T-cell (primary cell): ENCODE measurements around the gene MED16. TPM values are rescaled to one million over a fixed set of nuclear protein-coding genes. Genes with fewer than 3 reads are reported as not detected.
"Not testable (repeated sequence)": the region's sequence is repeated elsewhere in the genome, so short reads cannot be mapped to it uniquely, and the experiment has no call there.

Source experiments
- ATAC-seq, 4 experiments: fragments of 200-7000 bp in 3 of 4; fragments of 150-1000 bp in 1 of 4; cut with Tn5 transposase; replicated peaks in 1 of 4; 1 replicate in 3 of 4; 2 replicates in 1 of 4; pipeline ENCODE4 v1.10.0; 2021; ENCODE audit warnings: moderate library complexity in 3 of 4, mild to moderate bottlenecking in 2 of 4, moderate number of reproducible peaks in 1 of 4
- CTCF ChIA-PET, 2 donors: fragments of 300-600 bp; sonication (Branson Sonifier 250); formaldehyde crosslinking; loops; one replicate each; lab custom pipeline; 2022; ENCODE audit warnings: antibody characterized with exemption in 2 of 2; lab: Charles Lee
- POLR2A ChIA-PET, 2 donors: fragments of 300-600 bp; sonication (Branson Sonifier 250); formaldehyde crosslinking; loops; one replicate each; lab custom pipeline; 2022; ENCODE audit warnings: antibody characterized with exemption in 2 of 2; lab: Charles Lee
- DNase-seq, 35 experiments: peaks; one replicate each; pipeline versions ENCODE4 v3.0.0 to v3.0.0-alpha.2; 2013 to 2023
- H3K27ac ChIP-seq: one replicate; pipeline ENCODE4 v1.5.1; 2013; ENCODE audit warnings: low read length
- H3K27me3 ChIP-seq, 2 experiments: replicated peaks in 1 of 2; 1 replicate in 1 of 2; 2 replicates in 1 of 2; pipeline versions ENCODE4 v1.6.1 to v1.7.0; 2013; ENCODE audit warnings: low read length in 1 of 2, mixed read lengths in 1 of 2; ENCODE audit not compliant: control insufficient read depth in 2 of 2, insufficient read depth in 2 of 2; ENCODE audit errors: extremely low read depth in 1 of 2
- H3K36me3 ChIP-seq, 2 donors: 1 replicate in 1 of 2; 2 replicates in 1 of 2; pipeline versions ENCODE4 v1.6.1 to v1.7.0; 2013; ENCODE audit warnings: low read length in 1 of 2; ENCODE audit not compliant: control insufficient read depth in 2 of 2, insufficient read depth in 1 of 2; ENCODE audit errors: extremely low read depth in 1 of 2
- H3K4me1 ChIP-seq, 2 experiments: 1 replicate in 1 of 2; 2 replicates in 1 of 2; pipeline versions ENCODE4 v1.6.1 to v1.7.0; 2013; ENCODE audit warnings: low read length in 2 of 2, mixed read lengths in 1 of 2; ENCODE audit not compliant: insufficient read depth in 2 of 2, control insufficient read depth in 1 of 2; ENCODE audit errors: extremely low read depth in 1 of 2
- H3K4me3 ChIP-seq, 2 donors: 1 replicate in 1 of 2; 2 replicates in 1 of 2; pipeline versions ENCODE4 v1.5.1 to v1.7.0; 2013; ENCODE audit warnings: mild to moderate bottlenecking in 2 of 2, low read length in 1 of 2, moderate library complexity in 1 of 2; ENCODE audit not compliant: control insufficient read depth in 1 of 2; ENCODE audit errors: extremely low read depth in 1 of 2
- H3K9me3 ChIP-seq: 2 replicates; pipeline ENCODE4 v1.7.0; 2013
- H3K27ac Mint-ChIP-seq, 2 donors: one replicate each; pipeline ENCODE4 v1.8.0; 2020 to 2021; ENCODE audit warnings: mild to moderate bottlenecking in 2 of 2, mixed read lengths in 2 of 2
- H3K27me3 Mint-ChIP-seq, 2 donors: one replicate each; pipeline ENCODE4 v1.8.0; 2021 to 2022; ENCODE audit warnings: mixed read lengths in 2 of 2
- H3K36me3 Mint-ChIP-seq: one replicate; pipeline ENCODE4 v1.8.0; 2021; ENCODE audit warnings: mixed read lengths
- H3K4me1 Mint-ChIP-seq, 3 donors: one replicate each; pipeline ENCODE4 v1.8.0; 2020 to 2022; ENCODE audit warnings: mixed read lengths in 3 of 3, mild to moderate bottlenecking in 1 of 3
- H3K4me3 Mint-ChIP-seq, 3 donors: one replicate each; pipeline ENCODE4 v1.8.0; 2020 to 2022; ENCODE audit warnings: mild to moderate bottlenecking in 3 of 3, mixed read lengths in 3 of 3, moderate library complexity in 3 of 3
- H3K9me3 Mint-ChIP-seq, 3 donors: one replicate each; pipeline ENCODE4 v1.8.0; 2020 to 2022; ENCODE audit warnings: mixed read lengths in 3 of 3
- WGBS: methylation state at CpG from one replicate; pipeline ENCODE4 v1.1.5; 2013; ENCODE audit warnings: missing lambda C conversion rate; ENCODE audit not compliant: insufficient coverage; 5-methylcytosine and 5-hydroxymethylcytosine counted together
- total RNA-seq, 35 experiments: library from RNA in 6 of 35; stranded (reverse) in 6 of 35; fragments of 120-200 nt in 1 of 35; gene quantifications; one replicate each; pipeline versions ENCODE4 v1.2.1 to v1.2.4 and lab custom pipeline; 2013 to 2026

MED16 gene
- total RNA-seq, 5 donors from 2014 or later (not counting 1 experiment from before 2014, with no cell fraction given), result 55.0 to 105 (median 92.4) TPM

GRCh38 chr19:824885-825284, 68.1 kb downstream of the MED16 start:
- Histone ChIP-seq H3K27ac (no peak overlapping the region), H3K4me1 (peaks cover 0 to 2% of the 10 kb centered on the region in 2 experiments), H3K27me3 (peaks cover 2 to 65% of the 10 kb centered on the region in 2 experiments), H3K9me3 (no peaks in the 10 kb centered on the region), H3K36me3 (no peaks in the 10 kb centered on the region), H3K4me3 (no peak overlapping the region)
- DNase-seq, result no peak
- Mint-ChIP-seq H3K27me3 (peaks cover 13 to 21% of the 10 kb centered on the region in 2 donors), H3K4me1 (peaks cover 0 to 2% (median 0%) of the 10 kb centered on the region in 3 donors), H3K27ac (peak overlapping the region in 1 of 2 donors; percentile 57), H3K36me3 (no peaks in the 10 kb centered on the region), H3K9me3 (no peaks in the 10 kb centered on the region), H3K4me3 (no peak overlapping the region)
- WGBS, result 65% methylated on average over 13 of the region's 15 CpGs
- no peak for ATAC-seq
- ChIA-PET POLR2A (interaction anchor here in 1 of 2 donors (0.5 kb wide), 1 partner anchor 95 kb away, joined by 20 read pairs; no protein-coding TSS in a partner anchor), CTCF (interaction anchor here in 1 of 2 donors (0.5 kb wide), 1 partner anchor 482 kb away, joined by 5 read pairs; no protein-coding TSS in a partner anchor)

GRCh38 chr19:823565-824121, 69.3 kb downstream of the MED16 start:
- ATAC-seq, result no peak
- H3K4me1 Mint-ChIP-seq, result peaks cover 0 to 2% (median 0%) of the 10 kb centered on the region in 3 donors
- POLR2A ChIA-PET, result no interaction called here

GRCh38 chr19:821825-822503, 71.0 kb downstream of the MED16 start, which contains the start of gene PLPPR3:
TSS of gene PLPPR3 (minus strand) at chr19:821955. CDS start at chr19:821559, 396 bp downstream.
- 2% methylated on average over 36 of the region's 86 CpGs for WGBS
- DNase-seq (no peak), ATAC-seq (no peak)
- ChIA-PET POLR2A (no interaction called here), CTCF (no interaction called here)
- H3K36me3 Mint-ChIP-seq, result no peaks in the 10 kb centered on the region
- H3K4me1 ChIP-seq, result peaks cover 0 to 2% of the 10 kb centered on the region in 2 experiments
- H3K27me3 ChIP-seq, result peaks cover 2 to 42% of the 10 kb centered on the region in 2 experiments
- no peaks in the 10 kb centered on the region for H3K36me3 ChIP-seq
- H3K27me3 Mint-ChIP-seq, result peaks cover 13 to 21% of the 10 kb centered on the region in 2 donors
- no peak within 1 kb of the TSS for H3K27ac ChIP-seq
- peak within 1 kb of the TSS in 2 of 3 donors; percentile 28 to 39 for H3K4me3 Mint-ChIP-seq
- no peak within 1 kb of the TSS for H3K27ac Mint-ChIP-seq
- H3K9me3 Mint-ChIP-seq, result no peaks in the 10 kb centered on the region
- H3K4me1 Mint-ChIP-seq, result peaks cover 0 to 2% (median 0%) of the 10 kb centered on the region in 3 donors
- H3K4me3 ChIP-seq, result no peak within 1 kb of the TSS
- no peaks in the 10 kb centered on the region for H3K9me3 ChIP-seq

More at GRCh38 chr19:823565-824121, 69.3 kb downstream of the MED16 start:
- Mint-ChIP-seq H3K9me3 (no peaks in the 10 kb centered on the region), H3K36me3 (no peaks in the 10 kb centered on the region), H3K4me3 (no peak overlapping the region), H3K27ac (no peak overlapping the region), H3K27me3 (peaks cover 13 to 21% of the 10 kb centered on the region in 2 donors)
- CTCF ChIA-PET, result interaction anchor here in 1 of 2 donors (0.7 kb wide), 1 partner anchor 51 kb away, joined by 4 read pairs; no protein-coding TSS in a partner anchor
- Histone ChIP-seq H3K27ac (no peak overlapping the region), H3K27me3 (peaks cover 2 to 56% of the 10 kb centered on the region in 2 experiments), H3K4me3 (no peak overlapping the region), H3K36me3 (no peaks in the 10 kb centered on the region), H3K9me3 (no peaks in the 10 kb centered on the region), H3K4me1 (peaks cover 0 to 2% of the 10 kb centered on the region in 2 experiments)
- WGBS, result 63% methylated on average over 11 of the region's 12 CpGs
- DNase-seq, result no peak

GRCh38 chr19:821231-821824, 71.7 kb downstream of the MED16 start:
- 6% methylated on average over 35 of the region's 64 CpGs for WGBS
- H3K36me3 Mint-ChIP-seq, result peaks cover 2% of the 10 kb centered on the region
- H3K27ac Mint-ChIP-seq, result no peak overlapping the region
- peaks cover 0 to 4% (median 2%) of the 10 kb centered on the region in 3 donors for H3K4me1 Mint-ChIP-seq
- no peak for DNase-seq
- peaks cover 0 to 2% of the 10 kb centered on the region in 2 experiments for H3K4me1 ChIP-seq
- POLR2A ChIA-PET, result interaction anchor here in 1 of 2 donors (0.6 kb wide), 1 partner anchor 524 kb away, joined by 4 read pairs; no protein-coding TSS in a partner anchor
- no peak overlapping the region for H3K27ac ChIP-seq
- CTCF ChIA-PET, result interaction anchor here in 1 of 2 donors (0.5 kb wide), 1 partner anchor 624 kb away, joined by 6 read pairs; no protein-coding TSS in a partner anchor
- H3K4me3 ChIP-seq, result no peak overlapping the region
- H3K9me3 Mint-ChIP-seq, result no peaks in the 10 kb centered on the region
- no peaks in the 10 kb centered on the region for H3K36me3 ChIP-seq
- H3K9me3 ChIP-seq, result no peaks in the 10 kb centered on the region
- peak overlapping the region in 1 of 3 donors; percentile 39 for H3K4me3 Mint-ChIP-seq
- H3K27me3 ChIP-seq, result peaks cover 2 to 42% of the 10 kb centered on the region in 2 experiments
- ATAC-seq, result no peak
- H3K27me3 Mint-ChIP-seq, result peaks cover 13 to 21% of the 10 kb centered on the region in 2 donors

- H3K4me3 ChIP-seq, ATAC-seq, DNase-seq, H3K36me3 ChIP-seq, H3K4me1 Mint-ChIP-seq, H3K4me1 ChIP-seq, H3K27ac Mint-ChIP-seq, CTCF ChIA-PET, H3K36me3 Mint-ChIP-seq, H3K9me3 Mint-ChIP-seq, H3K27ac ChIP-seq, H3K9me3 ChIP-seq: not testable (repeated sequence)
- 77% methylated on average over 2 of the region's 5 CpGs for WGBS
- H3K27me3 Mint-ChIP-seq, result peaks cover 13 to 21% of the 10 kb centered on the region in 2 donors
- peak overlapping the region in 1 of 3 donors; percentile 20 for H3K4me3 Mint-ChIP-seq
- H3K27me3 ChIP-seq, result peaks cover 2 to 33% of the 10 kb centered on the region in 2 experiments
- POLR2A ChIA-PET, result interaction anchor here in 1 of 2 donors (0.6 kb wide), 1 partner anchor 123 kb away, joined by 6 read pairs; no protein-coding TSS in a partner anchor
Measured at GRCh38 chr19:820212-820611, 72.8 kb downstream of the MED16 start.
